K562 (cell line): ENCODE data around the gene ATP1A3. TPM values are rescaled to one million over a fixed set of nuclear protein-coding genes. Genes with fewer than 3 reads are reported as not detected.

ENCODE experiments used
- CBX1 ChIP-seq: sonication (generic); IDR thresholded peaks from 2 replicates; pipeline ENCODE4 v1.6.1; 2016; ENCODE audit warnings: antibody characterized with exemption, low read depth, mild to moderate bottlenecking
- CSDE1 ChIP-seq, 2 experiments: fragments of 450-650 bp; IDR thresholded peaks; 2 replicates each; pipeline ENCODE4 v1.6.1; 2016; ENCODE audit warnings: mild to moderate bottlenecking in 1 of 2
- DMBX1 ChIP-seq: fragments of 250-450 bp; sonication (Bioruptor Pico); IDR thresholded peaks from 2 replicates; pipeline ENCODE4 v1.8.0; 2022; ENCODE audit warnings: inconsistent platforms, mild to moderate bottlenecking, moderate library complexity, borderline replicate concordance
- ELF4 ChIP-seq: fragments of 450-650 bp; formaldehyde crosslinking; IDR thresholded peaks from 2 replicates; pipeline ENCODE4 v1.4.0; 2022; ENCODE audit warnings: missing genetic modification characterization
- EZH2 ChIP-seq: IDR thresholded peaks from 2 replicates; pipeline ENCODE4 v1.6.1; 2012; ENCODE audit warnings: low read depth, mild to moderate bottlenecking, inconsistent platforms, low read length, borderline replicate concordance
- GABPA ChIP-seq: fragments of 200-800 bp; sonication (Bioruptor generic); conservative IDR thresholded peaks from 2 replicates; pipeline ENCODE4 v1.6.1; 2016; ENCODE audit warnings: low read depth, missing genetic modification characterization, missing compliant biosample characterization
- GTF2F1 ChIP-seq: IDR thresholded peaks from 2 replicates; pipeline ENCODE4 v1.6.1; 2011; ENCODE audit warnings: low read depth, low read length, improper control_type of control experiment
- MAZ ChIP-seq, 2 experiments: fragments of 450-650 bp in 1 of 2; sonication (generic) in 1 of 2; formaldehyde crosslinking; IDR thresholded peaks in 1 of 2; conservative IDR thresholded peaks in 1 of 2; 2 replicates each; pipeline versions ENCODE4 v1.4.0 to v1.5.0; 2020; ENCODE audit warnings: mild to moderate bottlenecking in 1 of 2, missing genetic modification reagents in 1 of 2
- MYC ChIP-seq, 2 experiments: fragments of 250-450 bp in 1 of 2; sonication (Bioruptor Pico) in 1 of 2; IDR thresholded peaks; 2 replicates each; pipeline versions ENCODE4 v1.5.1 to v1.6.1; 2012 to 2021; ENCODE audit warnings: low read depth in 2 of 2, borderline replicate concordance in 1 of 2, improper control_type of control experiment in 1 of 2, low read length in 1 of 2, mild to moderate bottlenecking in 1 of 2, moderate library complexity in 1 of 2
- NFXL1 ChIP-seq: fragments of 450-650 bp; formaldehyde crosslinking; IDR thresholded peaks from 2 replicates; pipeline ENCODE4 v1.4.0; 2021; ENCODE audit warnings: mild to moderate bottlenecking
- NFYB ChIP-seq: IDR thresholded peaks from 2 replicates; pipeline ENCODE4 v1.6.1; 2011; ENCODE audit warnings: mild to moderate bottlenecking, moderate library complexity; ENCODE audit not compliant: insufficient read length; ENCODE audit errors: extremely low read depth
- PML ChIP-seq: IDR thresholded peaks from 2 replicates; pipeline ENCODE4 v1.6.1; 2012; ENCODE audit warnings: low read length, inconsistent platforms
- RAD21 ChIP-seq, 2 experiments: fragments of 250-450 bp in 1 of 2; fragments of 450-650 bp in 1 of 2; sonication (Bioruptor Pico) in 1 of 2; formaldehyde crosslinking in 1 of 2; IDR thresholded peaks in 1 of 2; conservative IDR thresholded peaks in 1 of 2; 2 replicates each; pipeline versions ENCODE4 v1.4.0 to v1.8.0; 2020 to 2022; ENCODE audit warnings: mild to moderate bottlenecking in 2 of 2, moderate library complexity in 1 of 2
- SMAD4 ChIP-seq: fragments of 250-450 bp; sonication (Bioruptor Pico); conservative IDR thresholded peaks from 2 replicates; pipeline ENCODE4 v1.8.0; 2021; ENCODE audit warnings: inconsistent platforms, mild to moderate bottlenecking, moderate library complexity
- SMARCA5 ChIP-seq: fragments of 450-650 bp; IDR thresholded peaks from 2 replicates; pipeline ENCODE4 v1.6.1; 2016
- STAT5A ChIP-seq: IDR thresholded peaks from 2 replicates; pipeline ENCODE4 v1.6.1; 2012; ENCODE audit warnings: low read length, inconsistent platforms, borderline replicate concordance
- STAT5B ChIP-seq: fragments of 250-450 bp; sonication (Bioruptor Pico); IDR thresholded peaks from 2 replicates; pipeline ENCODE4 v1.8.0; 2021; ENCODE audit warnings: mild to moderate bottlenecking, inconsistent platforms
- polyA plus RNA-seq, 8 experiments: library from polyadenylated mRNA; depleted of rRNA in 4 of 8; stranded (reverse) in 5 of 8; unstranded in 3 of 8; fragments of >200 nt; fragmentation: Nextera tagmentation in 2 of 8; fragmentation: Illumina TruSeq in 1 of 8; extraction: Ambion mirVana in 2 of 8; extraction: Trizol in 1 of 8; gene quantifications; 2 replicates each; pipeline versions ENCODE4 v1.2.1 to v1.2.3, GENCODE V29; 2011 to 2014; ENCODE audit warnings: inconsistent platforms in 1 of 8, missing spikeins in 1 of 8
- total RNA-seq, 7 experiments: library from RNA; depleted of rRNA in 6 of 7; stranded (reverse); fragments of >200 nt in 6 of 7; fragmentation: Illumina TruSeq in 2 of 7; extraction: Trizol in 2 of 7; gene quantifications; 2 replicates each; pipeline versions ENCODE4 v1.2.1 to v1.2.3, GENCODE V29; 2011 to 2021; ENCODE audit warnings: low replicate concordance in 1 of 7
- TF ChIP-seq, protein P1 (sequence below), 3 experiments: fragments of 200-800 bp in 1 of 3; fragments of 250-450 bp in 1 of 3; fragments of 450-650 bp in 1 of 3; sonication (Bioruptor Pico) in 1 of 3; sonication (Bioruptor generic) in 1 of 3; formaldehyde crosslinking in 1 of 3; IDR thresholded peaks; 2 replicates each; pipeline versions ENCODE4 v1.6.1 to v1.8.0; 2016 to 2022; ENCODE audit warnings: mild to moderate bottlenecking in 2 of 3, missing genetic modification characterization in 2 of 3, missing compliant biosample characterization in 1 of 3, moderate library complexity in 1 of 3
- TF ChIP-seq, protein P2 (sequence below): fragments of 250-450 bp; sonication (Bioruptor Pico); IDR thresholded peaks from 2 replicates; pipeline ENCODE4 v1.5.0; 2020; ENCODE audit warnings: mild to moderate bottlenecking
- TF ChIP-seq, protein P3 (sequence below): IDR thresholded peaks from 2 replicates; pipeline ENCODE4 v1.6.1; 2014; ENCODE audit warnings: antibody characterized with exemption
- TF ChIP-seq, protein P4 (sequence below): fragments of 250-450 bp; sonication (Bioruptor Pico); IDR thresholded peaks from 2 replicates; pipeline ENCODE4 v1.8.0; 2021; ENCODE audit warnings: mild to moderate bottlenecking, moderate library complexity

Gene ATP1A3
- total and polyA plus RNA-seq, 9 of the 15 experiments (the other 6 are each of a cell fraction or from before 2014, with no cell fraction given): 0.03 to 1.0 (median 0.17) TPM; not detected in 3

DNA sequence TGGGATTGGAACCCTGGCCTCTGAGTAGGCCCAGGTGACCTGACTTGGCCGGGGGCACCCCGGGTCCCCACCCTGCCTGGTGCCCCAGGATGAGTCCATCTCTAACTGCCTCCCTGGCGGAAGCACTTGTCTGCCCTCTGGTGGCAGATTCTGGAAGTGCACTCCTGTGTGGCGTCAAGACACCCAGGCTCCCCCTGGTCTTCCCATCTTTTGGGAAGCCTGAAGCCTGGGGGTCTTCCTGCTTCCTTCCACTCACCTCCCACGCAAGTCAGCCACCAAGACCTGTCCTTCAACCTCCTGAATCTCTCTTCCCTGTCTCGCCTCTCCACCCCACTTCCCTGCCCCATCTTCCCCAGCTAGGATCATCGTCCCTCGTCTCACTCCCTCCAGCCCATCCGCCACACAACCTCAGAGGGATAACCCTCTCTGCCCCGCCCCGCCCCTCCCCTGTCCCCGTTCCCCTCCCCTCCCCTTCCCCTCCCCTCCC is 42.3 kb downstream of the ATP1A3 start (continued):
- TF ChIP-seq, protein P1, sequence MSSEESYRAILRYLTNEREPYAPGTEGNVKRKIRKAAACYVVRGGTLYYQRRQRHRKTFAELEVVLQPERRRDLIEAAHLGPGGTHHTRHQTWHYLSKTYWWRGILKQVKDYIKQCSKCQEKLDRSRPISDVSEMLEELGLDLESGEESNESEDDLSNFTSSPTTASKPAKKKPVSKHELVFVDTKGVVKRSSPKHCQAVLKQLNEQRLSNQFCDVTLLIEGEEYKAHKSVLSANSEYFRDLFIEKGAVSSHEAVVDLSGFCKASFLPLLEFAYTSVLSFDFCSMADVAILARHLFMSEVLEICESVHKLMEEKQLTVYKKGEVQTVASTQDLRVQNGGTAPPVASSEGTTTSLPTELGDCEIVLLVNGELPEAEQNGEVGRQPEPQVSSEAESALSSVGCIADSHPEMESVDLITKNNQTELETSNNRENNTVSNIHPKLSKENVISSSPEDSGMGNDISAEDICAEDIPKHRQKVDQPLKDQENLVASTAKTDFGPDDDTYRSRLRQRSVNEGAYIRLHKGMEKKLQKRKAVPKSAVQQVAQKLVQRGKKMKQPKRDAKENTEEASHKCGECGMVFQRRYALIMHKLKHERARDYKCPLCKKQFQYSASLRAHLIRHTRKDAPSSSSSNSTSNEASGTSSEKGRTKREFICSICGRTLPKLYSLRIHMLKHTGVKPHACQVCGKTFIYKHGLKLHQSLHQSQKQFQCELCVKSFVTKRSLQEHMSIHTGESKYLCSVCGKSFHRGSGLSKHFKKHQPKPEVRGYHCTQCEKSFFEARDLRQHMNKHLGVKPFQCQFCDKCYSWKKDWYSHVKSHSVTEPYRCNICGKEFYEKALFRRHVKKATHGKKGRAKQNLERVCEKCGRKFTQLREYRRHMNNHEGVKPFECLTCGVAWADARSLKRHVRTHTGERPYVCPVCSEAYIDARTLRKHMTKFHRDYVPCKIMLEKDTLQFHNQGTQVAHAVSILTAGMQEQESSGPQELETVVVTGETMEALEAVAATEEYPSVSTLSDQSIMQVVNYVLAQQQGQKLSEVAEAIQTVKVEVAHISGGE (CRISPR knock-in tag; IDR thresholded peaks at IDR 0.05): no peak
- TF ChIP-seq MYC (IDR thresholded peaks at IDR 0.05; ENCODE audit: low read depth, low read length) (no peak), MYC (CRISPR knock-in tag; IDR thresholded peaks at IDR 0.05; ENCODE audit: borderline replicate concordance, low read depth) (no peak), CBX1 (no peak), GABPA (tag) (no peak), DMBX1 (CRISPR knock-in tag) (no peak), ELF4 (CRISPR knock-in tag) (0 out of 2 replicates have a peak, but pooled peaks have one; percentile 38), NFXL1 (no peak), SMAD4 (CRISPR knock-in tag) (no peak), STAT5A (no peak), MAZ (CRISPR knock-in tag; conservative IDR thresholded peaks at IDR 0.05 in 1 of 2, IDR thresholded peaks at IDR 0.05 in 1 of 2) (peak; percentile 17 to 49; a peak in 1 of 4 replicates), EZH2 (no peak), SMARCA5 (no peak), GTF2F1 (no peak), CSDE1 (IDR thresholded peaks at IDR 0.05) (no peak), PML (no peak), RAD21 (CRISPR knock-in tag; conservative IDR thresholded peaks at IDR 0.05 in 1 of 2, IDR thresholded peaks at IDR 0.05 in 1 of 2) (peak; percentile 69 to 91), STAT5B (CRISPR knock-in tag) (no peak), NFYB (no peak)
- TF ChIP-seq, protein P2, sequence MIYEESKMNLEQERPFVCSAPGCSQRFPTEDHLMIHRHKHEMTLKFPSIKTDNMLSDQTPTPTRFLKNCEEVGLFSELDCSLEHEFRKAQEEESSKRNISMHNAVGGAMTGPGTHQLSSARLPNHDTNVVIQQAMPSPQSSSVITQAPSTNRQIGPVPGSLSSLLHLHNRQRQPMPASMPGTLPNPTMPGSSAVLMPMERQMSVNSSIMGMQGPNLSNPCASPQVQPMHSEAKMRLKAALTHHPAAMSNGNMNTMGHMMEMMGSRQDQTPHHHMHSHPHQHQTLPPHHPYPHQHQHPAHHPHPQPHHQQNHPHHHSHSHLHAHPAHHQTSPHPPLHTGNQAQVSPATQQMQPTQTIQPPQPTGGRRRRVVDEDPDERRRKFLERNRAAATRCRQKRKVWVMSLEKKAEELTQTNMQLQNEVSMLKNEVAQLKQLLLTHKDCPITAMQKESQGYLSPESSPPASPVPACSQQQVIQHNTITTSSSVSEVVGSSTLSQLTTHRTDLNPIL: no peak
- TF ChIP-seq, protein P3, sequence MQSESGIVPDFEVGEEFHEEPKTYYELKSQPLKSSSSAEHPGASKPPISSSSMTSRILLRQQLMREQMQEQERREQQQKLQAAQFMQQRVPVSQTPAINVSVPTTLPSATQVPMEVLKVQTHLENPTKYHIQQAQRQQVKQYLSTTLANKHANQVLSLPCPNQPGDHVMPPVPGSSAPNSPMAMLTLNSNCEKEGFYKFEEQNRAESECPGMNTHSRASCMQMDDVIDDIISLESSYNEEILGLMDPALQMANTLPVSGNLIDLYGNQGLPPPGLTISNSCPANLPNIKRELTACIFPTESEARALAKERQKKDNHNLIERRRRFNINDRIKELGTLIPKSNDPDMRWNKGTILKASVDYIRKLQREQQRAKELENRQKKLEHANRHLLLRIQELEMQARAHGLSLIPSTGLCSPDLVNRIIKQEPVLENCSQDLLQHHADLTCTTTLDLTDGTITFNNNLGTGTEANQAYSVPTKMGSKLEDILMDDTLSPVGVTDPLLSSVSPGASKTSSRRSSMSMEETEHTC: no peak
- TF ChIP-seq, protein P4, sequence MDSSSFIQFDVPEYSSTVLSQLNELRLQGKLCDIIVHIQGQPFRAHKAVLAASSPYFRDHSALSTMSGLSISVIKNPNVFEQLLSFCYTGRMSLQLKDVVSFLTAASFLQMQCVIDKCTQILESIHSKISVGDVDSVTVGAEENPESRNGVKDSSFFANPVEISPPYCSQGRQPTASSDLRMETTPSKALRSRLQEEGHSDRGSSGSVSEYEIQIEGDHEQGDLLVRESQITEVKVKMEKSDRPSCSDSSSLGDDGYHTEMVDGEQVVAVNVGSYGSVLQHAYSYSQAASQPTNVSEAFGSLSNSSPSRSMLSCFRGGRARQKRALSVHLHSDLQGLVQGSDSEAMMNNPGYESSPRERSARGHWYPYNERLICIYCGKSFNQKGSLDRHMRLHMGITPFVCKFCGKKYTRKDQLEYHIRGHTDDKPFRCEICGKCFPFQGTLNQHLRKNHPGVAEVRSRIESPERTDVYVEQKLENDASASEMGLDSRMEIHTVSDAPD (CRISPR knock-in tag): no peak
